H9 (cell line): ENCODE data around the gene OR5B17. TPM values are rescaled to one million over a fixed set of nuclear protein-coding genes. Genes with fewer than 3 reads are reported as not detected.

Experiments
- DNase-seq: peaks from one replicate; pipeline ENCODE4 v3.0.0-alpha.2; 2017
- H2AFZ ChIP-seq: one replicate; pipeline ENCODE4 v1.6.1; 2013; ENCODE audit warnings: mild to moderate bottlenecking, low read length, control low read depth, moderate library complexity
- H2AK5ac ChIP-seq: 2 replicates; pipeline ENCODE4 v1.6.1; 2013; ENCODE audit warnings: low read length, control low read depth, mixed read lengths; ENCODE audit not compliant: insufficient read length
- H2BK120ac ChIP-seq: one replicate; pipeline ENCODE4 v1.6.1; 2013; ENCODE audit warnings: low read depth, mild to moderate bottlenecking, low read length, control low read depth, inconsistent platforms; ENCODE audit not compliant: poor library complexity, severe bottlenecking
- H2BK12ac ChIP-seq: 2 replicates; pipeline ENCODE4 v1.6.1; 2013; ENCODE audit warnings: low read length, control low read depth, mixed read lengths, low read depth; ENCODE audit not compliant: insufficient read length
- H2BK15ac ChIP-seq: 2 replicates; pipeline ENCODE4 v1.6.1; 2013; ENCODE audit warnings: low read depth, low read length, control low read depth
- H2BK20ac ChIP-seq: one replicate; pipeline ENCODE4 v1.6.1; 2013; ENCODE audit warnings: low read depth, mild to moderate bottlenecking, low read length, control low read depth, inconsistent platforms; ENCODE audit not compliant: poor library complexity, severe bottlenecking
- H2BK5ac ChIP-seq: 2 replicates; pipeline ENCODE4 v1.6.1; 2013; ENCODE audit warnings: low read length, control low read depth, mixed read lengths; ENCODE audit not compliant: insufficient read length
- H3K14ac ChIP-seq: 2 replicates; pipeline ENCODE4 v1.6.1; 2013; ENCODE audit warnings: low read length, control low read depth; ENCODE audit not compliant: insufficient read depth
- H3K18ac ChIP-seq: 2 replicates; pipeline ENCODE4 v1.6.1; 2013; ENCODE audit warnings: low read depth, mild to moderate bottlenecking, mixed read lengths, low read length, control low read depth; ENCODE audit not compliant: insufficient read length
- H3K23ac ChIP-seq: 2 replicates; pipeline ENCODE4 v1.6.1; 2013; ENCODE audit warnings: low read length, control low read depth, mixed read lengths, low read depth; ENCODE audit not compliant: insufficient read length
- H3K23me2 ChIP-seq: 2 replicates; pipeline ENCODE4 v1.6.1; 2013; ENCODE audit warnings: low read depth, mild to moderate bottlenecking, mixed read lengths, low read length, control low read depth; ENCODE audit not compliant: insufficient read length, poor library complexity, severe bottlenecking
- H3K27ac ChIP-seq: 2 replicates; pipeline ENCODE4 v1.5.1; 2013; ENCODE audit warnings: low read length, control low read depth, mixed read lengths, low read depth; ENCODE audit not compliant: insufficient read length
- H3K27me3 ChIP-seq: 2 replicates; pipeline ENCODE4 v1.6.1; 2013; ENCODE audit warnings: low read length, control low read depth, inconsistent platforms; ENCODE audit not compliant: insufficient read depth
- H3K4ac ChIP-seq: 2 replicates; pipeline ENCODE4 v1.6.1; 2013; ENCODE audit warnings: low read depth, mild to moderate bottlenecking, control low read depth, inconsistent platforms, low read length, moderate library complexity
- H3K4me1 ChIP-seq: 2 replicates; pipeline ENCODE4 v1.6.1; 2013; ENCODE audit warnings: low read length, control low read depth, inconsistent platforms; ENCODE audit not compliant: insufficient read depth
- H3K4me2 ChIP-seq: 2 replicates; pipeline ENCODE4 v1.6.1; 2013; ENCODE audit warnings: low read length, control low read depth, mixed read lengths; ENCODE audit not compliant: insufficient read length, insufficient read depth
- H3K56ac ChIP-seq: 2 replicates; pipeline ENCODE4 v1.6.1; 2013; ENCODE audit warnings: low read depth, mild to moderate bottlenecking, mixed read lengths, low read length, control low read depth; ENCODE audit not compliant: insufficient read length
- H3K79me1 ChIP-seq: 2 replicates; pipeline ENCODE4 v1.6.1; 2013; ENCODE audit warnings: low read depth, mild to moderate bottlenecking, moderate library complexity, low read length, control low read depth, inconsistent platforms; ENCODE audit not compliant: insufficient read depth, poor library complexity, severe bottlenecking
- H3K79me2 ChIP-seq: 2 replicates; pipeline ENCODE4 v1.6.1; 2013; ENCODE audit warnings: low read length, control low read depth, inconsistent platforms; ENCODE audit not compliant: insufficient read depth
- H3K9ac ChIP-seq: 2 replicates; pipeline ENCODE4 v1.6.1; 2013; ENCODE audit warnings: low read length, control low read depth, mixed read lengths; ENCODE audit not compliant: insufficient read length; ENCODE audit errors: extremely low read depth
- H3K9me3 ChIP-seq: one replicate; pipeline ENCODE4 v1.6.1; 2013; ENCODE audit warnings: low read depth, low read length, inconsistent platforms; ENCODE audit not compliant: control insufficient read depth
- H3T11ph ChIP-seq: one replicate; pipeline ENCODE4 v1.6.1; 2013; ENCODE audit warnings: mild to moderate bottlenecking, low read length, control low read depth, inconsistent platforms
- H4K20me1 ChIP-seq: one replicate; pipeline ENCODE4 v1.6.1; 2013; ENCODE audit not compliant: control insufficient read depth, insufficient read length, insufficient read depth
- H4K5ac ChIP-seq: 2 replicates; pipeline ENCODE4 v1.6.1; 2013; ENCODE audit warnings: low read depth, mild to moderate bottlenecking, mixed read lengths, low read length, control low read depth; ENCODE audit not compliant: insufficient read length
- H4K8ac ChIP-seq: replicated peaks from 2 replicates; pipeline ENCODE4 v1.6.1; 2013; ENCODE audit warnings: low read length, control low read depth, mixed read lengths, low read depth; ENCODE audit not compliant: insufficient read length
- H4K91ac ChIP-seq: 2 replicates; pipeline ENCODE4 v1.6.1; 2013; ENCODE audit warnings: low read depth, mild to moderate bottlenecking, moderate library complexity, mixed read lengths, low read length, control low read depth; ENCODE audit not compliant: insufficient read length
- H3K27ac Mint-ChIP-seq, 3 experiments: 2 replicates in 2 of 3; 3 replicates in 1 of 3; pipeline ENCODE4 v1.8.0; 2020 to 2021; ENCODE audit warnings: mixed read lengths in 3 of 3, mild to moderate bottlenecking in 1 of 3, moderate library complexity in 1 of 3
- H3K27me3 Mint-ChIP-seq: 2 replicates; pipeline ENCODE4 v1.8.0; 2021; ENCODE audit warnings: low read depth, mild to moderate bottlenecking, moderate library complexity, mixed read lengths
- H3K36me3 Mint-ChIP-seq, 3 experiments: 2 replicates in 2 of 3; 3 replicates in 1 of 3; pipeline ENCODE4 v1.8.0; 2020 to 2021; ENCODE audit warnings: low read depth in 3 of 3, mixed read lengths in 3 of 3; ENCODE audit not compliant: insufficient read depth in 1 of 3
- H3K4me1 Mint-ChIP-seq, 2 experiments: 2 replicates each; pipeline ENCODE4 v1.8.0; 2020; ENCODE audit warnings: mixed read lengths in 2 of 2
- H3K4me3 Mint-ChIP-seq, 2 experiments: 2 replicates in 1 of 2; 3 replicates in 1 of 2; pipeline ENCODE4 v1.8.0; 2020 to 2021; ENCODE audit warnings: mild to moderate bottlenecking in 2 of 2, mixed read lengths in 2 of 2, moderate library complexity in 1 of 2
- H3K9me3 Mint-ChIP-seq, 2 experiments: 2 replicates in 1 of 2; 3 replicates in 1 of 2; pipeline ENCODE4 v1.8.0; 2020; ENCODE audit warnings: mild to moderate bottlenecking in 2 of 2, mixed read lengths in 2 of 2, moderate library complexity in 1 of 2
- total RNA-seq: library from RNA; stranded (reverse); gene quantifications from 2 replicates; pipeline ENCODE4 v1.2.1, GENCODE V29; 2021
- TF ChIP-seq, protein P1 (sequence below): fragments of 200-600 bp; sonication (generic); conservative IDR thresholded peaks from 3 replicates; pipeline ENCODE4 v1.8.0; 2021; ENCODE audit warnings: antibody characterized with exemption, mild to moderate bottlenecking

The OR5B17 gene
- total RNA-seq, 1 experiment from 2014 or later: not detected

DNA sequence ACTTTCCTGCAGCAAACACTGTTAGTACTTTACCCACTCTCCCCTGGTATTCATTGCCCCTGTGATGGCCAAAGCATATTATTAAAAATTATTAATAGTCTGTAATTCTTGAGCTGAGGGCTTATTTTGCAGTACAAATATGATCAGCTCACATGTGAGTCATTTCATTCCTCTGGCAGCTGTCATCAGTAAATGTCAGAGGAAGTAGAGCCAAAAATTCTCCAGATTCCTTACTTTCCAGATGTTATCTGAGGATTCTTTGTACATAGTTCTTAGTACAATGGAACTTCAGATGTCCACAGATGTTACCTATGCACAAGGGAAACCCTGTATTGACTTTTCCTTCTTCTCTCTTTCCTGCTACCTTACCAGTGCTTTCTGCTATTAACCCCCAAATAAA, 35.3 kb upstream of the OR5B17 start:
- Mint-ChIP-seq H3K4me1 (0 out of 4 replicates have a peak, but pooled peaks cover 0 to 2% of the 10 kb centered on the region in 2 experiments), H3K27me3 (no peaks in the 10 kb centered on the region), H3K9me3 (peaks cover 16 to 22% of the 10 kb centered on the region in 2 experiments), H3K36me3 (peaks cover 4 to 11% (median 6%) of the 10 kb centered on the region in 3 experiments; a peak in 4 of 7 replicates), H3K27ac (no peak overlapping the region), H3K4me3 (no peak overlapping the region)
- Histone ChIP-seq H3K27ac (no peak overlapping the region), H2AFZ (no peak overlapping the region), H3K4me2 (no peak overlapping the region), H3K23ac (no peak overlapping the region), H3K9me3 (no peaks in the 10 kb centered on the region), H2BK20ac (no peak overlapping the region), H3K18ac (no peak overlapping the region), H2BK12ac (no peak overlapping the region), H3K14ac (no peak overlapping the region), H3K27me3 (no peaks in the 10 kb centered on the region), H3T11ph (no peak overlapping the region), H2BK15ac (no peak overlapping the region), H2BK120ac (no peak overlapping the region), H2AK5ac (no peak overlapping the region), H3K4me1 (no peaks in the 10 kb centered on the region), H3K79me1 (no peaks in the 10 kb centered on the region), H4K91ac (no peak overlapping the region), H4K20me1 (no peaks in the 10 kb centered on the region), H3K79me2 (no peaks in the 10 kb centered on the region), H3K9ac (no peak overlapping the region), H3K23me2 (no peaks in the 10 kb centered on the region), H3K56ac (no peak overlapping the region), H2BK5ac (no peak overlapping the region), H3K4ac (no peak overlapping the region), H4K8ac (no peak overlapping the region), H4K5ac (no peak overlapping the region)
- TF ChIP-seq, protein P1, sequence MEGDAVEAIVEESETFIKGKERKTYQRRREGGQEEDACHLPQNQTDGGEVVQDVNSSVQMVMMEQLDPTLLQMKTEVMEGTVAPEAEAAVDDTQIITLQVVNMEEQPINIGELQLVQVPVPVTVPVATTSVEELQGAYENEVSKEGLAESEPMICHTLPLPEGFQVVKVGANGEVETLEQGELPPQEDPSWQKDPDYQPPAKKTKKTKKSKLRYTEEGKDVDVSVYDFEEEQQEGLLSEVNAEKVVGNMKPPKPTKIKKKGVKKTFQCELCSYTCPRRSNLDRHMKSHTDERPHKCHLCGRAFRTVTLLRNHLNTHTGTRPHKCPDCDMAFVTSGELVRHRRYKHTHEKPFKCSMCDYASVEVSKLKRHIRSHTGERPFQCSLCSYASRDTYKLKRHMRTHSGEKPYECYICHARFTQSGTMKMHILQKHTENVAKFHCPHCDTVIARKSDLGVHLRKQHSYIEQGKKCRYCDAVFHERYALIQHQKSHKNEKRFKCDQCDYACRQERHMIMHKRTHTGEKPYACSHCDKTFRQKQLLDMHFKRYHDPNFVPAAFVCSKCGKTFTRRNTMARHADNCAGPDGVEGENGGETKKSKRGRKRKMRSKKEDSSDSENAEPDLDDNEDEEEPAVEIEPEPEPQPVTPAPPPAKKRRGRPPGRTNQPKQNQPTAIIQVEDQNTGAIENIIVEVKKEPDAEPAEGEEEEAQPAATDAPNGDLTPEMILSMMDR: no peak
- DNase-seq: no peak
